ENCODE measurements around the gene METTL1.
A peak's percentile ranks its signal among the peaks of the same experiment; 100 is the strongest.

METTL1 gene

GRCh38 chr12:57744194-57744776 lies 27.6 kb downstream of the METTL1 start:
- intact Hi-C loops (cut with DNase I), result loop anchor here (10.0 kb wide), 1 partner anchor 49 kb away; the partner anchor contains the start of gene OS9
- DNase-seq, result peak in 18 of 42 donors; percentile 30 to 79 (median 62)

DNA sequence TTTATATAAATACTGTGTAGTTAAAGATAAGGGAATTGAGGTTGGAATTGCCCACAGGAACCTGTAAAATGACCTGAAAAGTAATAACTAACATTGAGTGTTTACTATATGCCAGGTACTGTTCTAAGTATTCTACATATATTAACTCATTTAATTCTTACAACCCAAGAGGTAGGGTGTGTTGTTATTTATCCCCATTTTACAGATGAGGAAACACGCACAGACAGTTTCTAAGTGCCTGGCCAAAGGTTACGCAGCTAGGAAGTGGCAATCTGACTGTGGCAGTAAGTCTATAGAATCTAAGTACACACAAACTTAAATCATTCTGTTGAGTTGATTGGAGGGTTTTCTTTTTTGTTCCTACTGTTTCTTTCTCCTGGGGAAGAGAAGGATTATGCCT lies 28.1 kb downstream of the METTL1 start:
- no peak for DNase-seq
- intact Hi-C loops (cut with DNase I), result loop anchor here (10.0 kb wide), 1 partner anchor 49 kb away; the partner anchor contains the start of gene OS9

- intact Hi-C loops (cut with DNase I), result loop anchor here (10.0 kb wide), 1 partner anchor 47 kb away; the partner anchor contains the start of gene OS9
- no peak for DNase-seq
These were observed 29.8 kb downstream of the METTL1 start for GRCh38 chr12:57741844-57742738.

DNA sequence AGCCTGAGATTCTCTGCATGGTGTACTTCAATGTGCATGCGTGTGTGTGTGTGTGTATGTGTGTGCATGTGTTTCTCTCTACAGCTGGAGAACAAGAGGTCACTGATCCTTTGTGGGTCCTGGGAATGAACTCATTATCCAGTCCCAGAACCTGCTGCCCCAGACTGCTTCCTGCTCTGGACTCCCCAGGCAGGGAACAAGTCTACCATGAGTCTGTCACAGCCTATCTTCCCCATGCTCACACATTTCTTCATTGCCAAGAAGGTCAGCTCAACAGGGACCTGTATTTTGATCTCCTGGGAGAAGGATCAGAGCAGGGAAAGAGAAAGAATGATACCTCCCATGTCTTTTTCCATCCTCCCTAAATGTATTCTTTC lies 30.5 kb downstream of the METTL1 start:
- no peak for DNase-seq
- intact Hi-C loops (cut with DNase I), result loop anchor here (10.0 kb wide), 1 partner anchor 47 kb away; the partner anchor contains the start of gene OS9

- intact Hi-C loops (cut with DNase I), result loop anchor here (10.0 kb wide), 1 partner anchor 46 kb away; the partner anchor contains the start of gene OS9
- peak; percentile 50 to 93 (median 74) for DNase-seq
These were observed 31.1 kb downstream of the METTL1 start for GRCh38 chr12:57740656-57741412.

DNA sequence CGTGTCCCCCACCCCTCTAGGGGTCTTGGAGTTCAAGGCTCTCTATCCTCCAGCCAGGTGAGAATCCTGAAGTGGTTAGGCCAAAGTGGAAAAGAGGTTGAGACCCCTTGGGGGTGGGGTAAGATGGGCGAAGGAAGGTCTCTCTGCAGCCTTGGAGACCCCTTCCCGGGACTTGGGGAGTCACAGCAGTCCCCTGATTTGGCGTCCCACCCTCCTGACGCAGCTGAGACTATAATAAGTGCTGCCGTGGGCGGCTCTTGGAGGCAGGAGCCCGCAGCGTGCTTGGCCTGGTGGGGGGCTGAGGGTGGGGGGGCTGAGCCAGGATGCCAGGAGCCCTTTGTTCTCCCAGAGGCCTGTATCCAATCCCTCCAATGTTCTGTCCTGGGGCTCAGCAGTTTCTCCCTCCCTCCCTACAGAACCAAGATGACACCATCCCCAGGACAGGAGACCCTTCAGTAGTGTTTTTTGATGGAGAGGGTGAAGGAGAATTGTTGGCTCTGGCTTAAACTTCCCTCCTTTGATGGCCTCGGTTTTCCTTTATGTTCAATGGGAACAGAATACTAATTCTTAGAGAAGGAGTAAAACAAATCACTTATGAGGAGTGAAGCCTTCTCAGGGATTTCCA lies 31.9 kb downstream of the METTL1 start:
- intact Hi-C loops (cut with DNase I), result loop anchor here (10.0 kb wide), 1 partner anchor 45 kb away; the partner anchor contains the start of gene OS9

DNA sequence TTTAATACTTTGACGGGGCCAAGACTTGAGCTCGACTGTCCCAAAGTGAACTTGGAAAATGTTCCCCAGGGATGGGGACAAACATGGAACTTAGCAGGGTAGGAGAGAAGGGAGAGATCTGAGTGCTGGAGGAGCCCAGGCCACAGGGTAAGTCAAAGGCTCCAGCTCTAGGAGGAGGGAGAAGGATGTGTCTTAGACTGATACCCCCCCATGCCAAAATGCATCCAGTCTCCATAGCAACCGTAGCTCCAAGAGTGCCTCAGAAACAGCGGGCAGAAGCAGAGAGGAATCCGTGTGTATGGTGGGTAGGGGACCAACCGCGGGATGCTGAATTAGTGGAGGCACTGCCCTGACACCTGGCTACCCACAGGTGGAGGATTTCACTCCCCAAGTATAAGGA lies 32.5 kb downstream of the METTL1 start:
- DNase-seq, result peak in 7 of 42 donors; percentile 27 to 74 (median 55)

More for the DNA sequence above, 31.9 kb downstream of the METTL1 start:
- peak in 24 of 42 donors; percentile 27 to 84 (median 60) for DNase-seq

DNA sequence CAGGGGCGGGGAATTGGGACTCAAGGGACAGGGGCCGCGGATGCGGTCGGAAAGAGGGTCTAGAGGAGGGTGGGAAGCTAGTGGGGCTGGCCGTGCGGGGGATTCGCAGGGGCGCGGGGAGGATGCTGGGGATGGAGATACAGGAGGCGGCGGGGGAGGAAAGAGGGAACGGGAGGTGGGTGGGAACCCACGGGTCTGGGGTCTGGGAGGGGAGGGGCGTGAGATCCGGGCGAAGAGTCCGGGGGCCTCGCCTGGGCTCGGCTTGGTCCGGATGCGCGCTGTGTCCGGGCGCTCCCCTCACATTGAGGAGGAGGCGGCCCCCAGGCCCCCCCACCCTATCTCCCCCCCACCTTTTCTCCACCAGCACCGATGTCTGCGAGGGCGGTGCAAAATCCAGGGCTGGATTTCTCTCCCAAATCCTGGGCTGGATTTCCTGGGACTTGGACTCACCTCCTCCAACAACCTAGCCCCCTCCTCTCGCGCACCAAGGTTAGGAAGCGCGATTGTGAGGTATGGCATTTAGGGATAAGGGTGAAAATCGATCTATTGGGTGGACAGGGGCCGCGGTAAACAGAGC lies 33.2 kb downstream of the METTL1 start, which contains the start of gene AGAP2:
AGAP2 (minus strand) TSS at position 82 of the 577 bp plus-strand sequence. CDS start 496 bp downstream, outside the sequence.
- intact Hi-C loops (cut with DNase I), result no loop called here
- peak in 35 of 42 donors; percentile 34 to 85 (median 63) for DNase-seq

More for the DNA sequence above, 32.5 kb downstream of the METTL1 start:
- intact Hi-C loops (cut with DNase I), result no loop called here

GRCh38 chr12:57737467-57738460 lies 34.1 kb downstream of the METTL1 start:
- intact Hi-C loops (cut with DNase I), result no loop called here
- peak in 6 of 42 donors; percentile 32 to 58 (median 36) for DNase-seq

DNA sequence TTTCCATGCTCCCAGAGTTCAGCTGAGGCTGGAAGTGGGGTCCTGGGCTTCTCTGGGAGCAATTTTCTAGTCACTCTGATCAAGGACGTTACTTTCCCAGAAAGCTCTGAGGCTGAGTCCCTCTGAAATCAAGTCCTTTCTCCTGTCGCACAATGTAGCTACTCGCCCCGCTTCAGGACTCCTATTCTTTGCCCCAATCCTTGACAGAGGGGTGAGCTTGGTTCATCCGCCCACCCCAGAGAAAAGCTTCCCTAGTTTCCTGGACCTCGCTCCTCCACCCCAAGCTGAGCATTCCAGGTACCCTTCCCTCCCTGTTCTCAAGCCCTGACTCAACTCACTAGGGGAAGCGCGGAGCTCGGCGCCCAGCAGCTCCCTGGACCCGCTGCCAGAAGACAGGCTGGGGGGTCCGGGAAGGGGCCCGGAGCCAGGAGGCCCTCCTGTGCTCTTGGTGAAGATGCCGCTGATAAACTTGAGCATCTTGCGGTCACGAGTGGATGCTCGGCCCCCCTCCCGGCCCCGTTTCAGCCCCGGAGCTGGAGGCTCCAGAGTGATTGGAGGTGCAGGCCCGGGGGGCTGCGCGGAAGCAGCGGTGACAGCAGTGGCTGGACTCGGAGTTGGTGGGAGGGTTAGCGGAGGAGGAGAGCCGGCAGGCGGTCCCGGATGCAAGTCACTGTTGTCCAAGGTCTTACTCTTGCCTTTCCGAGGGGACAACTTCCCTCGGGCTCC lies 35.0 kb downstream of the METTL1 start:
- no peak for DNase-seq
- intact Hi-C loops (cut with DNase I), result no loop called here

DNA sequence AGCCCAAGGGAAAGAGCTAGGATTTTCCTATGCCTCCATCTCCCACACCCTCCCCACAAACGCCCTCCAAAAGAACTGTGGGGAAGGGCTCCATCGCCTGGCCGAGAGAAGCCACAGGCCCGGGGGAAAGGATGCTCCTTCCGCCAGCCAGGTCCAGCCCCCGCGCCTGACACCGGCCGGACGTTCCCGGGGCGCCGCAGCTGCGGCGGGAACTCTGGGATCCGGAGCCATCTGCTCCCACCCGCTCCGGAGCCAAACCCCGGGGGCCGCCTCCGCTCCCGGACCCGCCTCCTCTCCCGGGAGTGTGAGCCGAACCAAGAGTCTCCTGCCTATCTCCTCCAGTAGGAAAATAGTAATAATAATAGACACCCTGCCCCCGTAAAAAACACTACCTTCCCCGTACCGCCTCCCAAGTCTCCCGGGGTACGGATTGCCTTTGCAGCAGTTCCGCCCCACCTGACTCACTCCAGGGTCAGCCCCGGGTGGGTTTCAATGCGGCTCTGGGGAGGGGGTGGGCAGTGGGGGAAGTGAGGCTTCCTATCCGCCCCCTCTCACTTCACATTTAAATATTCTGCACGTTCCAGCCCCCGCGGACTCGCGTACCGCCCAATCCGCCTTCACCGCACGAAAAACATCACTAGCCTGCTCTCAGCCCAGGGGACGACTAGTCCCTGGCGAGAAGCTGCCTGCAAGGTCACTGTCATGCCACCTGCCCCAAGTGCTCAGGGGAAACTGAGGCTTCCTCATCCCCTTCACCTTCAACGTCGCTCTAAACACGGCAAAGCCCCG lies 35.8 kb downstream of the METTL1 start:
- intact Hi-C loops (cut with DNase I), result no loop called here
- peak in 39 of 42 donors; percentile 44 to 87 (median 68) for DNase-seq

DNA sequence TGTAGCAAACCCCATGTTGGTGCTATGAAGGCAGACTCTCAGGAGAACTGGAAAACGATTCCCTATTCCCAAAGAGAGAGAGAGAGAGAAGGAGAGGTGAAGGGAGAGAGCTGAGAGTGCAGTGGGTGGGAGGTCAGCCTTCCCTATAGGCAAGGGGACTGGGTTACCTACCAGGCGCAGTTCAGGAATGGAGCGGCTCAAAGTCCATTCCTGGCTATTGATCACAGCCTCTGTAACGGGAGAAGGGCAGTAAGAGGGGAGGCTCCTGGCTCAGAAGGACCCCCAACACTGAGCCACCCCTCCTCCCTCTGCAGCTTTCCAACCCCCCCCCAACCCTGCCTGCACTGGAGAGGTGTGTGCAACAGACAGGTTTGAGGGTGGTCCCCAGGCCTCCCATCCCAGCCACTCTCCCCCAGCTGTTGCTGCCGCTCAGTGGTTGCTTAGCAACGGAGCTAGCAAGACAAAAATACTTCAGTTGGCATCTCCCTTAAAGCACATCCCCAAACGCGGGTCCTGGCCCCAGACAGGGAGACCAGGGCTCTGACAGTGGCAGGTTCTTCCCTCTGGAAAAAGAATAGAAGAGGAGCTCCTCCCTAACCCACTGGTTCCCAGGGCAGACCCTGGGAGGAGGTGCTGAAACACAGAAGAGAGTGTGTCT lies 36.6 kb downstream of the METTL1 start:
- intact Hi-C loops (cut with DNase I), result no loop called here
- peak in 3 of 42 donors; percentile 28 to 62 (median 37) for DNase-seq

DNA sequence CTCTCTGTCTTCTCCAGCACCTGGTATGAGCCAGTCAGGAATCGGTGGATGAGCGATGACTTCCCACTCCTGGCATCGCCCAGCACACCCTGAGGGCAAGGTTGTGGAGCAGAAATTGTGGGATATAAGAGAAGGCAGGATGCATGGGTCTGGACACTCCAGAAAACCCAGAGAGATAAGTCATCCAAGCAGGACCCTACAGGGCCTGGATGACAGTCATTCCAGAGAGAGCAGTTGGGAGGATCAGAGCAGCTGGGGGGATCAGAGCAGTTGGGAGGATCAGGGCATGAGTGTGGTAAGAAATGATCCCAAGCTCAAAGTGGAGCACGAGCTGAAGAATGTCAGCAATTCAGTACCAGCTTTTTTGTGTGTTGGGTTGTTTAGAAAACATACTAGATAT lies 37.3 kb downstream of the METTL1 start:
- intact Hi-C loops (cut with DNase I), result no loop called here
- DNase-seq, result no peak

- intact Hi-C loops (cut with DNase I), result no loop called here
- no peak for DNase-seq
These were observed 38.0 kb downstream of the METTL1 start for GRCh38 chr12:57733928-57734327.
